Transverse colon (tissue), 4 donors: Measurements from ENCODE around the gene YBX2.

Source experiments
- POLR2A ChIP-seq: fragments of 450-650 bp; IDR thresholded peaks from one replicate; pipeline ENCODE4 v1.6.1; 2016; ENCODE audit warnings: antibody characterized with exemption, mild to moderate bottlenecking, moderate library complexity
- POLR2AphosphoS5 ChIP-seq, 3 donors: sonication (generic); formaldehyde crosslinking; IDR thresholded peaks; one replicate each; pipeline ENCODE4 v1.6.1; 2016; ENCODE audit warnings: antibody characterized with exemption in 3 of 3
- TF ChIP-seq, protein P1 (sequence below), 5 experiments: fragments of 200-600 bp in 3 of 5; fragments of 450-650 bp in 2 of 5; sonication (generic) in 3 of 5; IDR thresholded peaks; 1 replicate in 2 of 5; 2 replicates in 3 of 5; pipeline ENCODE4 v1.5.1; 2016 to 2017; ENCODE audit warnings: antibody characterized with exemption in 5 of 5, inconsistent platforms in 3 of 5, mild to moderate bottlenecking in 2 of 5, moderate library complexity in 1 of 5

GRCh38 chr17:7242717-7243452 is 51.6 kb downstream of the YBX2 start:
- TF ChIP-seq, protein P1, sequence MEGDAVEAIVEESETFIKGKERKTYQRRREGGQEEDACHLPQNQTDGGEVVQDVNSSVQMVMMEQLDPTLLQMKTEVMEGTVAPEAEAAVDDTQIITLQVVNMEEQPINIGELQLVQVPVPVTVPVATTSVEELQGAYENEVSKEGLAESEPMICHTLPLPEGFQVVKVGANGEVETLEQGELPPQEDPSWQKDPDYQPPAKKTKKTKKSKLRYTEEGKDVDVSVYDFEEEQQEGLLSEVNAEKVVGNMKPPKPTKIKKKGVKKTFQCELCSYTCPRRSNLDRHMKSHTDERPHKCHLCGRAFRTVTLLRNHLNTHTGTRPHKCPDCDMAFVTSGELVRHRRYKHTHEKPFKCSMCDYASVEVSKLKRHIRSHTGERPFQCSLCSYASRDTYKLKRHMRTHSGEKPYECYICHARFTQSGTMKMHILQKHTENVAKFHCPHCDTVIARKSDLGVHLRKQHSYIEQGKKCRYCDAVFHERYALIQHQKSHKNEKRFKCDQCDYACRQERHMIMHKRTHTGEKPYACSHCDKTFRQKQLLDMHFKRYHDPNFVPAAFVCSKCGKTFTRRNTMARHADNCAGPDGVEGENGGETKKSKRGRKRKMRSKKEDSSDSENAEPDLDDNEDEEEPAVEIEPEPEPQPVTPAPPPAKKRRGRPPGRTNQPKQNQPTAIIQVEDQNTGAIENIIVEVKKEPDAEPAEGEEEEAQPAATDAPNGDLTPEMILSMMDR (IDR thresholded peaks at IDR 0.05) = peak in 2 of 5 experiments; percentile 4 to 39
- TF ChIP-seq POLR2A (peak; percentile 79), POLR2AphosphoS5 (IDR thresholded peaks at IDR 0.05) (peak; percentile 90 to 95 (median 91))
